Pons (tissue), 1 donor: ENCODE data around the gene GDAP2.
"Not testable (repeated sequence)": the region's sequence is repeated elsewhere in the genome, so short reads cannot be mapped to it uniquely, and the experiment has no call there.

Experiments used
- DNase-seq: peaks from one replicate; pipeline ENCODE4 v3.0.0-alpha.2; 2016; ENCODE audit warnings: low spot score

GDAP2 gene

GRCh38 chr1:117929343-117930172 lies at the start of gene GDAP2, which contains the start of gene WDR3:
TSS of gene GDAP2 (minus strand) at chr1:117929621. CDS start at chr1:117920357, 9,264 bp downstream.
TSS of gene WDR3 (plus strand) at chr1:117929739. CDS start at chr1:117933320, 3,581 bp downstream.
- DNase-seq = peak; percentile 98

- DNase-seq = no peak
These were observed 47.0 kb upstream of the GDAP2 start for GRCh38 chr1:117976381-117976780.

- no peak for DNase-seq
These were observed 42.4 kb upstream of the GDAP2 start for GRCh38 chr1:117971777-117972176.

- DNase-seq = no peak
These were observed 40.8 kb upstream of the GDAP2 start for GRCh38 chr1:117970252-117970651.

GRCh38 chr1:117967881-117968280 lies 38.5 kb upstream of the GDAP2 start:
- DNase-seq = no peak

GRCh38 chr1:117967477-117967876 lies 38.1 kb upstream of the GDAP2 start:
- DNase-seq = no peak

GRCh38 chr1:117964290-117965038 lies 35.0 kb upstream of the GDAP2 start:
- DNase-seq = no peak

- no peak for DNase-seq
These were observed 29.9 kb upstream of the GDAP2 start for GRCh38 chr1:117959364-117959763.

GRCh38 chr1:117952386-117952785 lies 23.0 kb upstream of the GDAP2 start:
- DNase-seq = no peak

- DNase-seq = no peak
These were observed 12.9 kb upstream of the GDAP2 start for GRCh38 chr1:117942293-117942692.

GRCh38 chr1:117933769-117934168 lies 4.3 kb upstream of the GDAP2 start:
- no peak for DNase-seq

- DNase-seq = no peak
These were observed 3.2 kb upstream of the GDAP2 start for GRCh38 chr1:117932576-117932975.

- no peak for DNase-seq
These were observed 1.1 kb upstream of the GDAP2 start for GRCh38 chr1:117930484-117930883.

GRCh38 chr1:117930173-117930447 lies 689 bp upstream of the GDAP2 start:
- no peak for DNase-seq

GRCh38 chr1:117928881-117929342 lies 509 bp downstream of the GDAP2 start:
- DNase-seq = peak; percentile 64

- peak; percentile 38 for DNase-seq
These were observed 3.4 kb downstream of the GDAP2 start for GRCh38 chr1:117925981-117926380.

- not testable (repeated sequence) for DNase-seq
These were observed 6.7 kb downstream of the GDAP2 start for GRCh38 chr1:117922717-117923116.

GRCh38 chr1:117921991-117922390 lies 7.4 kb downstream of the GDAP2 start:
- no peak for DNase-seq

- no peak for DNase-seq
These were observed 10.0 kb downstream of the GDAP2 start for GRCh38 chr1:117919376-117919775.

- no peak for DNase-seq
These were observed 18.4 kb downstream of the GDAP2 start for GRCh38 chr1:117911051-117911450.

GRCh38 chr1:117905019-117905418 lies 24.4 kb downstream of the GDAP2 start:
- DNase-seq = no peak

GRCh38 chr1:117904485-117904884 lies 24.9 kb downstream of the GDAP2 start:
- DNase-seq = no peak

- DNase-seq = no peak
These were observed 26.5 kb downstream of the GDAP2 start for GRCh38 chr1:117902944-117903343.
